Activated naive CD4-positive, alpha-beta T cell treated with anti-CD3 and anti-CD28 coated beads, Interleukin-2, amount 50 U/mL, for 72 hours (primary cell): ENCODE measurements around the gene NLRC4. TPM values are rescaled to one million over a fixed set of nuclear protein-coding genes. Genes with fewer than 3 reads are reported as not detected.
"Not testable (repeated sequence)": the region's sequence is repeated elsewhere in the genome, so short reads cannot be mapped to it uniquely, and the experiment has no call there.

Experiments
- ATAC-seq, 2 donors: fragments of 150-1000 bp; cut with Tn5 transposase; 2 replicates each; pipeline ENCODE4 v1.10.0; 2021; ENCODE audit warnings: mild to moderate bottlenecking in 2 of 2, moderate library complexity in 2 of 2
- DNase-seq, 2 donors: peaks; one replicate each; pipeline ENCODE4 v3.0.0; 2021 to 2022; ENCODE audit warnings: low spot score in 2 of 2
- H3K27ac Mint-ChIP-seq, 2 donors: one replicate each; pipeline ENCODE4 v1.8.0; 2022; ENCODE audit warnings: mild to moderate bottlenecking in 2 of 2, mixed read lengths in 2 of 2
- H3K36me3 Mint-ChIP-seq, 2 donors: one replicate each; pipeline ENCODE4 v1.8.0; 2022; ENCODE audit warnings: mixed read lengths in 2 of 2
- H3K9me3 Mint-ChIP-seq, 2 donors: one replicate each; pipeline ENCODE4 v1.8.0; 2022; ENCODE audit warnings: mixed read lengths in 2 of 2
- total RNA-seq, 2 donors: library from RNA; stranded (reverse); gene quantifications; one replicate each; pipeline ENCODE4 v1.2.3, GENCODE V29; 2022

The NLRC4 gene, protein sequence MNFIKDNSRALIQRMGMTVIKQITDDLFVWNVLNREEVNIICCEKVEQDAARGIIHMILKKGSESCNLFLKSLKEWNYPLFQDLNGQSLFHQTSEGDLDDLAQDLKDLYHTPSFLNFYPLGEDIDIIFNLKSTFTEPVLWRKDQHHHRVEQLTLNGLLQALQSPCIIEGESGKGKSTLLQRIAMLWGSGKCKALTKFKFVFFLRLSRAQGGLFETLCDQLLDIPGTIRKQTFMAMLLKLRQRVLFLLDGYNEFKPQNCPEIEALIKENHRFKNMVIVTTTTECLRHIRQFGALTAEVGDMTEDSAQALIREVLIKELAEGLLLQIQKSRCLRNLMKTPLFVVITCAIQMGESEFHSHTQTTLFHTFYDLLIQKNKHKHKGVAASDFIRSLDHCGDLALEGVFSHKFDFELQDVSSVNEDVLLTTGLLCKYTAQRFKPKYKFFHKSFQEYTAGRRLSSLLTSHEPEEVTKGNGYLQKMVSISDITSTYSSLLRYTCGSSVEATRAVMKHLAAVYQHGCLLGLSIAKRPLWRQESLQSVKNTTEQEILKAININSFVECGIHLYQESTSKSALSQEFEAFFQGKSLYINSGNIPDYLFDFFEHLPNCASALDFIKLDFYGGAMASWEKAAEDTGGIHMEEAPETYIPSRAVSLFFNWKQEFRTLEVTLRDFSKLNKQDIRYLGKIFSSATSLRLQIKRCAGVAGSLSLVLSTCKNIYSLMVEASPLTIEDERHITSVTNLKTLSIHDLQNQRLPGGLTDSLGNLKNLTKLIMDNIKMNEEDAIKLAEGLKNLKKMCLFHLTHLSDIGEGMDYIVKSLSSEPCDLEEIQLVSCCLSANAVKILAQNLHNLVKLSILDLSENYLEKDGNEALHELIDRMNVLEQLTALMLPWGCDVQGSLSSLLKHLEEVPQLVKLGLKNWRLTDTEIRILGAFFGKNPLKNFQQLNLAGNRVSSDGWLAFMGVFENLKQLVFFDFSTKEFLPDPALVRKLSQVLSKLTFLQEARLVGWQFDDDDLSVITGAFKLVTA
- under 1 TPM in 1 of 2 donors, not detected in 1; 0.08 TPM for total RNA-seq

DNA sequence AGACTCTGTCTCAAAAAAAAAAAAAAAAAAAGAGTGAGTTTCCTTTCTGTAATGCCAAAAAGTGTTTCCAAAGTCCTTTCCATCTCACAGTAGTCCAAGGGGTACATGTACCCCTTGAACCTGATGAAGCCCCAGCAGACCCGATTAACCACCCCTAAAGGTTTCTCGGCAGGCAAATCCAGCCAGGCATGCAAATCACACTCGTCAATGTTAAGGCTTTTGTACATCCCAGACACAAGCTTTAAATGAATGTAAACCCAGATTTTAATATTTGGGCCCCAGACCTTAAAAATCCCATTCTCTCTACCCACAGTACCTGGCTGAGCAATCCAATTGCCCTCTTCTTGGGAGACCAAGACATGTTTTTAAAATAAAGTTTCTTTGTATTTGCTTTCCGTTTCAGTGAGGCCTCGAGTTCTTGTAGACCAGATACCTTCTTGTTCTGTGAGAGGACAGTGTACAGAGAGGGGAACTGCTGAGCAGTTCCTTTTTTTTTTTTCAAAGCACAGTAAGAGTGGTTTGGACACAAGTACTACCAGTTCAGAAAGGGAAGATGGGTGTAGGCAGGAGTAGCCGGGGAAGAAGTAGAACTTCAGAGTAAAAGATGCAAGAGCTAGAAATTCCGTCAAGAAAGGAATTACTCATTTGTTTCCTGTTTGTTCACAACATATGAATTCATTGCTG is at the start of gene NLRC4:
TSS of gene NLRC4 (minus strand) at position 465 of the 684 bp plus-strand sequence. CDS start 8,111 bp downstream, outside the sequence.
- H3K27ac Mint-ChIP-seq, result peak within 1 kb of the TSS in 1 of 2 donors; percentile 19
- no peak for DNase-seq
- ATAC-seq, result peak in 1 of 2 donors; percentile 75
- no peaks in the 10 kb centered on the region for H3K9me3 Mint-ChIP-seq
- H3K36me3 Mint-ChIP-seq, result no peaks in the 10 kb centered on the region

DNA sequence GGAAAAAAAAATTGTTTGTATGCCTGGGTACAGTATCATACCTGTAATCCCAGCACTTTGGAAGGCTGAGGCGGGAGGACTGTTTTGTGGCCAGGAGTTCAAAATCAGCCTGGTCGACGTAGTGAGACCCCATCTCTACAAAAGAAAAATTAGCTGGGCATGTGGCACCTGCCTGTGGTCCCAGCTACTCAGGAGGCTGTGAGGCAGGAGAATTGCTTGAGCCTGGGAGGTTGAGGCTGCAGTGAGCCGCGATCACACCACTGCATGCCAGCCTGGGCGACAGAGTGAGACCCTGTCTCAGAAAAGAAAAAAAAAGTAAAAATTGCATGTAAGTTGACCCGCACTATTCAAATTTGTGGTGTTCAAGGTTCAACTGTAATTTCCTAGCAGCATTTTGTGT is 45.9 kb upstream of the NLRC4 start:
- Mint-ChIP-seq H3K9me3 (no peaks in the 10 kb centered on the region), H3K36me3 (no peaks in the 10 kb centered on the region), H3K27ac (no peak overlapping the region)
- no peak for DNase-seq
- ATAC-seq, result no peak

DNA sequence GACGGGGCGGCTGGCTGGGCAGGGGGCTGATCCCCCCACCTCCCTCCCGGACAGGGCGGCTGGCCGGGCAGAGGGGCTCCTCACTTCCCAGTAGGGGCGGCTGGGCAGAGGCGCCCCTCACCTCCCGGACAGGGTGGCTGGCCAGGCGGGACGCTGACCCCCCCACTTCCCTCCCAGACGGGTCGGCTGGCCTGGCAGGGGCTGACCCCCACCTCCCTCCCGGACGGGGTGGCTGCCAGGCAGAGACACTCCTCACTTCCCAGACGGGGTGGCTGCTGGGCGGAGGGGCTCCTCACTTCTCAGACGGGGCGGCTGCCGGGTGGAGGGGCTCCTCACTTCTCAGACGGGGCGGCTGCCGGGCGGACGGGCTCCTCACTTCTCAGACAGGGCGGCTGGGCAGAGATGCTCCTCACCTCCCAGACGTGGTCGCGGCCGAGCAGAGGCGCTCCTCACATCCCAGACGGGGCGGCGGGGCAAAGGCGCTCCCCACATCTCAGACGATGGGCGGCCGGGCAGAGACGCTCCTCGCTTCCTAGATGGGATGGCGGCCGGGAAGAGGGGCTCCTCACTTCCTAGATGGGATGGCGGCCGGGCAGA is 29.4 kb upstream of the NLRC4 start:
- not testable (repeated sequence) for DNase-seq, H3K36me3 Mint-ChIP-seq, H3K9me3 Mint-ChIP-seq, ATAC-seq, H3K27ac Mint-ChIP-seq

DNA sequence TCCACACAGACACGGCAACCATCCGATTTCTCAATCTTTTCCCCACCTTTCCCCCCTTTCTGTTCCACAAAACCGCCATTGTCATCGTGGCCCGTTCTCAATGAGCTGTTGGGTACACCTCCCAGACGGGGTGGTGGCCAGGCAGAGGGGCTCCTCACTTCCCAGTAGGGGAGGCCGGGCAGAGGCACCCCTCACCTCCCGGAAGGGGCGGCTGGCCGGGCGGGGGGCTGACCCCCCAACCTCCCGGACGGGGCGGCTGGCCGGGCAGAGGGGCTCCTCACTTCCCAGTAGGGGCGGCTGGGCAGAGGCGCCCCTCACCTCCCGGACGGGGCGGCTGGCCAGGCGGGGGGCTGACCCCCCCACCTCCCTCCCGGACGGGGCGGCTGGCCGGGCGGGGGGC is 28.8 kb upstream of the NLRC4 start:
- not testable (repeated sequence) for H3K9me3 Mint-ChIP-seq, ATAC-seq, H3K36me3 Mint-ChIP-seq, H3K27ac Mint-ChIP-seq, DNase-seq

DNA sequence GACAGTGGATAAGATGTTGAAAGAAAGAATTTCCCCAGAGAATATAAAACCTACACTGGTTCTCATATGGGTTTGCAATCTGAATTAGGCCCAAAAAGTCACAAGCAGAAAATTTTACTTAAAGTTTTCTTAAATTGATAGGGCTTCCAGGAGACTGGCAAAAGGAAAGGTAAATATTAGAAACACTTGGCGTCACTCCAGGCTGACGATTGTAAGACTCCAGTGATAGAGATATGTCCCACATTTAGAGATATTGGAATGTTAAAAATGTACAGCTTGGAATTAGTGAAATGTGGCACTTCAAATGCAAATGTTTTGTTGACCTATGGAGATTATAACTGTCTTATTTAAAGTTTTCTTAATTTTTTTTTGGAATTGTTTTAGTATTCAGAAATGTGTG is 27.1 kb upstream of the NLRC4 start:
- DNase-seq, result no peak
- no peak for ATAC-seq
- H3K36me3 Mint-ChIP-seq, result no peaks in the 10 kb centered on the region
- no peaks in the 10 kb centered on the region for H3K9me3 Mint-ChIP-seq
- no peak overlapping the region for H3K27ac Mint-ChIP-seq

DNA sequence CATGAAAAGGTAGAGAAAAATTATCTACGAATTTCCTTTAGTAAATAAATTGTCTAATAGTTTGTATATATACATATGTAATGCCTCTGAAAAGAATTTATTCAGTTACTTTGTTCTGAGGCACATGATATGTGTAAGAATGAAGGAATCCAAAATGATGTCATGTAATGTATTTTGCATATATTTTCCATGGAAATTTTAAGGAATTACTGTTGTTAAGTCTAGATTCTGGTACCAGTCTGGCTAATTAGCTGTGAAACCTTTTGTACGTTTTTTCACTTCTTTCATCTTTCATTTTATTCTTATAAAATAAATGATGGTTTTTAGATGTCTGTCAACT is 25.3 kb upstream of the NLRC4 start:
- H3K9me3 Mint-ChIP-seq, result no peaks in the 10 kb centered on the region
- DNase-seq (no peak), ATAC-seq (no peak)
- no peak overlapping the region for H3K27ac Mint-ChIP-seq
- peaks cover 0 to under 1% of the 10 kb centered on the region in 2 donors for H3K36me3 Mint-ChIP-seq

DNA sequence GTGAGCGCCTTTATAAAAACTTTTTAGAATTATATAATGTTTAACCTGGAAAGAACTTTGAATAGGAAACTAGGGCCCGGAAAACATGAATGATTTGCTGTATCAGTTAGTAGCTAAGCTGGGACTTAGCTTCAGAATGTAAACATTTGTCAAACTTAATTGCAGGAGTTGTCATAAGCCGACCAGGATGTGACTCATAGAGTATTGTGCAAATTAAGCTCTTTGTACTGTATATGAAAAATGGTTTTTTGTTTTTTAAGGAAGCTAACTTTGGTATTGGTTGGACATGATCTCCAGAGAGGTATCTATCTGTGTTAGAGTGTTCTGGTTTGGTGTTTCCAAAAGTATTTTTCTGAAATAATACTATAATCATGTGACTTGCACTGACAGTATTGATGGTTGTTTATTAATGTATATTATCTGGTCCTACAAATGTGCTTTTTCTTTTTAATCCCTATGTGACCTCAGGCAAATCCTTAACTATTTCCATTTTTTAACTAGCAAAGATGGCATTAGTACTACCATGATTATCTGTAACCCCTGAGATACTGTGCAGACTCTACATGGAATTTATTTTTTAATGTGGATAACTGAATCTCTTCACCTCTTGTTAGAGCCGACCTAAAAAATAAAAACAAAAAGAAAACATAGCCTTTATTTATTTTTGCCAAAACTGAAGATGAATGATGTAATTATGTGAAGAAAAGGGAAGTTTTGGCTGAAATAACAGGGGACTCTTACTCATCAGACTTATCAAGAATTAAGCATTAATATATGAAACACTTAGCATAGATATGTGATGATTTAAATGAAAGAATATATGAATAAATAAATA is 24.7 kb upstream of the NLRC4 start:
- DNase-seq, result no peak
- ATAC-seq, result peak; percentile 57 to 63
- peaks cover 0 to 6% of the 10 kb centered on the region in 2 donors for H3K36me3 Mint-ChIP-seq
- no peaks in the 10 kb centered on the region for H3K9me3 Mint-ChIP-seq
- H3K27ac Mint-ChIP-seq, result peak overlapping the region; percentile 13 to 75

DNA sequence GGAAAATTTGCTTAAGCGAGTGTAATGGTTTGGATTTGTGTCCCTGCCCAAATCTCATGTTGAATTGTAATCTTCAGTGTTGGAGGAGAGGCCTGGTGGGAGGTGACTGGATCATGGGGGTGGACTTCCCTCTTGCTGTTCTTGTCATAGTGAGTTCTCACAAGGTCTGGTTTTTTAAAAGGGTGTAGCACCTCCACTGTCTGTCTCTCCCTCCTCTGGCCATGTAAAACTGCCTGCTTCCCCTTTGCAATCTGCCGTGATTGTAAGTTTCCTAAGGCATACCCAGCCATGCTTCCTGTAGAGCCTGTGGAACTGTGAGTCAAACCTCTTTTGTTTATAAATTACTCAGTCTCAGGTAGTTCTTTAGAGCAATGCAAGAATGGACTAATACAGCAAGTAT is 19.6 kb upstream of the NLRC4 start:
- Mint-ChIP-seq H3K27ac (peak overlapping the region in 1 of 2 donors; percentile 1), H3K36me3 (peaks cover 6 to 13% of the 10 kb centered on the region in 2 donors), H3K9me3 (no peaks in the 10 kb centered on the region)
- ATAC-seq (peak; percentile 64 to 79), DNase-seq (no peak)

DNA sequence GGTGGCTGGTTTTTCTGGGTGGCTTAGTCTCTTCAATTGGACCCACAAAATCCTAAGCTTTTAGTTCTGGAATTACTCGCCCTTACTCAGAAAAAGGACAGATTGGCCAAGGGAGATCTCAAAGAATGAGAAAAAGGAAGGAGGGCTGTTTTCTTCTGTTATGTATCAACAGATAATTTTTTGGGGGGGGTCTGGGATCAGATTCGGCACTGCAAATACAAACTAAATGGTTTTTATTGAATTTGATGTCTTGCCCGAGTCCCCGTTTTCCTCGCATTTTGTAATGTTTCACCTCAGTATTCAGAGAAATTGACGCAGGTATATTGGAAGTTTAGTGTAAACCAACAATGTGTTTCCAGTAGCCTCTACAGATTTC is 13.8 kb upstream of the NLRC4 start:
- ATAC-seq, result no peak
- Mint-ChIP-seq H3K27ac (peak overlapping the region; percentile 96), H3K9me3 (peaks cover 0 to 3% of the 10 kb centered on the region in 2 donors), H3K36me3 (peaks cover 6 to 18% of the 10 kb centered on the region in 2 donors)
- no peak for DNase-seq

DNA sequence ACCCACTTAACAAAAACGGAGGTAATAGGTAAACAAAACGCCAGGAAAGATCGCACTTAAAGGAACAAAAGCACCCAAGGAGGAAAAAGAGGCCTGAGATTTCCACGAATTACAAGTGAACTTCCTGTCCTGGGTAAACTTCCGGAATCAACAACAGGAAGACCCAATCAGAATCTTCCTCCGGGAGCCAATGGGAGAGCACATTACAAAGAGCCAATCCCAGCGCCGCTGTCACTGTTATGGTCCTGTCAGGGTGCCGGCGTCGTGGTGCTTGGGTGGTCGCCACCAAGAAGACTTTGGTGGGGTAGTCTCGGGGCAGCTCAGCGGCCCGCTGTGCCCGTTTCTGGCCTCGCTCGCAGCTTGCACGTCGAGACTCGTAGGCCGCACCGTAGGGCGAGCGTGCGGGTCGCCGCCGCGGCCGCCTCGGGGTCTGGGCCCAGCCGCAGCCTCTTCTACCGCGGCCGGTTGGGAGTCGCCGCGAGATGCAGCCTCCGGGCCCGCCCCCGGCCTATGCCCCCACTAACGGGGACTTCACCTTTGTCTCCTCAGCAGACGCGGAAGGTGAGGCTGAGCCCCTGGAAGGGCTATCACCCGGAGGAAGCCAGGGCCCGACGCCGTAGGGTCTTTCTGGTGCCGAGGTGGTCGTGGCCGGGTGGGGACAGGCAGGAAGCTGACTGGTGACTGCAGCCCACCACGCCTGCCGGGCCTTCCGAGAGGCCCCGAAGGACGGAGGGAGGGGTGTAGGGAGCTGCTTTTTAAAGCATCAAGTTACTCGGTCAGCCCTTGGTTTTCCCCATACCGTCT is 13.2 kb upstream of the NLRC4 start, which contains the start of gene YIPF4:
TSS of gene YIPF4 (plus strand) at position 231 of the 804 bp plus-strand sequence. CDS start at position 483, 252 bp downstream.
- ATAC-seq (peak; percentile 99), DNase-seq (peak; percentile 86 to 89)
- H3K9me3 Mint-ChIP-seq, result peaks cover 0 to 3% of the 10 kb centered on the region in 2 donors
- peaks cover 6 to 13% of the 10 kb centered on the region in 2 donors for H3K36me3 Mint-ChIP-seq
- H3K27ac Mint-ChIP-seq, result peak within 1 kb of the TSS; percentile 96

DNA sequence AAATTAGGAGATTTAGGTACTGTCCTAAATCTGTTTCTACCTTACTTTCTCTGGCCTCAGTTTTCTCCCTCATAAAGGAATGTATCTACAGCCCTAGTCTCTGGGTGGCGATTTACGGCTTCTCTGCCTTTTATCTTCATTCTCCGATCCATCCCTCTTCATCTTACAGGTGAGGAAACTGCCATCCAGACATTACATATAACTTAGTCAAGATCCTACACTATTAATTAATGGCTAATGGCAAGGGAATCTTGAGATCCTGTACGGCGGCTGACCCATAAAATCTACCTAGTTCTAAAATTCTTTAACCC is 12.6 kb upstream of the NLRC4 start:
- H3K9me3 Mint-ChIP-seq, result peaks cover 0 to 3% of the 10 kb centered on the region in 2 donors
- DNase-seq (no peak), ATAC-seq (no peak)
- H3K36me3 Mint-ChIP-seq, result peaks cover 6 to 12% of the 10 kb centered on the region in 2 donors
- H3K27ac Mint-ChIP-seq, result peak overlapping the region; percentile 92 to 96

DNA sequence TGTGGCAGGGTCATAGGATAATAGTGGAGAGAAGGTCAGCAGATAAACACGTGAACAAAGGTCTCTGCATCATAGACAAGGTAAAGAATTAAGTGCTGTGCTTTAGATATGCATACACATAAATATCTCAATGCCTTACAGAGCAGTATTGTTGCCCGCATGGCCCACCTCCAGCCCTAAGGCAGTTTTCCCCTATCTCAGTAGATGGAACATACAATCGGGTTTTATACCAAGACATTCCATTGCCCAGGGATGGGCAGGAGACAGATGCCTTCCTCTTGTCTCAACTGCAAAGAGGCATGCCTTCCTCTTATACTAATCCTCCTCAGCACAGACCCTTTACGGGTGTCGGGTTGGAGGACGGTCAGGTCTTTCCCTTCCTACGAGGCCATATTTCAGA is 11.1 kb upstream of the NLRC4 start:
- not testable (repeated sequence) for H3K27ac Mint-ChIP-seq, ATAC-seq, H3K36me3 Mint-ChIP-seq, DNase-seq, H3K9me3 Mint-ChIP-seq

DNA sequence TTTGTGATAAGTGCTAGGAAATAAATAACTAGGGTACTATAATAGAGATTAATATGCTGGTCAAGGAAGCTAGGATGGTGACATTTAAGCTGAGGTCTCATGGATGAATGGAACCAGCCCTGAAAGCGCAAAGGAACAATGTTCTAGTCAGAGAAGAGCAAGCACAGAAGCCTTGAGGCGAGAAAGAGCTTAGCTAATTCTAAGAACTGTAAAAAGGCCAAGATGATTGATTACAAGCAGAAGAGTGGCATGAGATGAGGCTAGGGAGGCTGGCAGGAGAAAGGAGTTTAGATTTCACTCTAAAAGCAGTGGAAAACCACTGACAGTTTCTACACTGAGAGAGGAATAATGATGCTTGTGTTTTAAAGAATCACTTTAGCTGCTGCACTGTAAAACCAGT is 9.6 kb upstream of the NLRC4 start:
- ATAC-seq, result no peak
- peaks cover 0 to 3% of the 10 kb centered on the region in 2 donors for H3K9me3 Mint-ChIP-seq
- no peak for DNase-seq
- no peak overlapping the region for H3K27ac Mint-ChIP-seq
- H3K36me3 Mint-ChIP-seq, result peaks cover 6% of the 10 kb centered on the region in 2 donors

DNA sequence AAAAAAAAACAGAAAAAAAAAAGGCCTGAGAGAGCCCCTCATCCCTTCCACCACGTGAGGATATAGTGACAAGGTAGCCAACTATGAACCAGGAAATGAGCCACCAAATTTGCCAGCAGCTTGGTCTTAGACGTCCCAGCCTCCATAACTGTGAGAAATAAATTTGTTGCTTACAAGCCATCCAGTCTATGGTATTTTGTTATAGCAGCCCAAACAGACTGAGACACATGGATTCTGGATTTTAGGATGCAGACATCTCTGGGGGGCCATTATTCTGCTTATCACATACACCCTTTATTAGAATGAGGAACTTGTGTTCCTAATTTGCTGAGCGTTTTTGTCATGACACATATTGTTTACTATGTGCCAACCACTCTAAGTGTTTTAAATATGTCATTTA is 7.6 kb upstream of the NLRC4 start:
- Mint-ChIP-seq H3K9me3 (peaks cover 0 to under 1% of the 10 kb centered on the region in 2 donors), H3K36me3 (peaks cover 0 to under 1% of the 10 kb centered on the region in 2 donors), H3K27ac (peak overlapping the region in 1 of 2 donors; percentile 44)
- no peak for DNase-seq
- ATAC-seq, result no peak

DNA sequence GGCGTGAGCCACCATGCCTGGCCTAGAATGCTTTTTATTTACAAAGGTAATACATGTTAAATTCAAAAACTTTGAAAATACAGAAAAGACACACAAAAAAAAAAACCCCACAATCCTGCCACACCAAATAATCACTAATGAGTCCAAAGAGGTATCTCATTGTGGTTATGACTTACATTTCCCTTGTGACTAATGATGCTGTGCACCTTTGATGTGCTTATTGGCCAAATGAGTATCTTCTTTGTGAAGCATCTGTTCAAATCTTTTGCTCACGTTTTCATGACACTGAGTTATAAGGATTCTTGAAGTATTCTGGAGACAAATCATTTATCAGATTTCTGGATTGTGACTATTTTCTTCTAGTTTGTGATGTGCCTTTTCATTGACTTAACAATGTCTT is 6.4 kb upstream of the NLRC4 start:
- Mint-ChIP-seq H3K27ac (peak overlapping the region in 1 of 2 donors; percentile 24), H3K36me3 (no peaks in the 10 kb centered on the region), H3K9me3 (no peaks in the 10 kb centered on the region)
- DNase-seq (no peak), ATAC-seq (peak in 1 of 2 donors; percentile 67)
